Left kidney (tissue), 2 donors: ENCODE results near the gene ARMC5. TPM values are rescaled to one million over a fixed set of nuclear protein-coding genes. Genes with fewer than 3 reads are reported as not detected.
"Not testable (repeated sequence)": the region's sequence is repeated elsewhere in the genome, so short reads cannot be mapped to it uniquely, and the experiment has no call there.

ENCODE experiments used
- DNase-seq: peaks from one replicate; pipeline ENCODE4 v3.0.0-alpha.2; 2013
- polyA plus RNA-seq: library from polyadenylated mRNA; unstranded; fragments of 120-200 nt; gene quantifications from one replicate; pipeline ENCODE4 v1.2.1, GENCODE V29; 2013; ENCODE audit not compliant: insufficient read length

ARMC5 gene
- polyA plus RNA-seq, 1 donor, result 10.5 TPM

- no peak for DNase-seq
These were observed 18.2 kb downstream of the ARMC5 start for GRCh38 chr16:31477220-31478216.

- DNase-seq, result no peak
These were observed 19.7 kb downstream of the ARMC5 start for GRCh38 chr16:31478956-31479355.

- DNase-seq, result no peak
These were observed 20.4 kb downstream of the ARMC5 start for GRCh38 chr16:31479751-31480150.

- no peak for DNase-seq
These were observed 21.7 kb downstream of the ARMC5 start for GRCh38 chr16:31480851-31481536.

GRCh38 chr16:31483081-31483480 lies 23.8 kb downstream of the ARMC5 start, which contains the start of gene SLC5A2:
TSS of gene SLC5A2 (plus strand) at chr16:31483123. CDS start at chr16:31483137, 14 bp downstream.
- DNase-seq, result no peak

- not testable (repeated sequence) for DNase-seq
These were observed 24.7 kb downstream of the ARMC5 start for GRCh38 chr16:31484048-31484447.

GRCh38 chr16:31484491-31485171 lies 25.3 kb downstream of the ARMC5 start:
- no peak for DNase-seq

- no peak for DNase-seq
These were observed 26.3 kb downstream of the ARMC5 start for GRCh38 chr16:31485571-31485970.

- no peak for DNase-seq
These were observed 26.7 kb downstream of the ARMC5 start for GRCh38 chr16:31486045-31486444.

GRCh38 chr16:31487071-31487719 lies 27.9 kb downstream of the ARMC5 start:
- DNase-seq, result no peak

GRCh38 chr16:31487720-31488467 lies 28.6 kb downstream of the ARMC5 start:
- no peak for DNase-seq

GRCh38 chr16:31488468-31489297 lies 29.4 kb downstream of the ARMC5 start:
- DNase-seq, result no peak

- no peak for DNase-seq
These were observed 29.9 kb downstream of the ARMC5 start for GRCh38 chr16:31489298-31489564.

GRCh38 chr16:31489616-31490584 lies 30.6 kb downstream of the ARMC5 start:
- DNase-seq, result no peak

- no peak for DNase-seq
These were observed 32.6 kb downstream of the ARMC5 start for GRCh38 chr16:31491778-31492418.

GRCh38 chr16:31493506-31494125 lies 34.3 kb downstream of the ARMC5 start:
- no peak for DNase-seq

GRCh38 chr16:31496670-31497069 lies 37.4 kb downstream of the ARMC5 start:
- DNase-seq, result no peak

- DNase-seq, result no peak
These were observed 39.2 kb downstream of the ARMC5 start for GRCh38 chr16:31498493-31498892.
